A673 (cell line): ENCODE results near the gene CCDC88B. TPM values are rescaled to one million over a fixed set of nuclear protein-coding genes. Genes with fewer than 3 reads are reported as not detected.

Experiments
- BruUV-seq: library from RNA; stranded (reverse); fragments of 400-500 nt; replicated peaks from 2 replicates; lab custom pipeline; 2021; lab: Mats Ljungman, UMichigan
- CTCF ChIA-PET: fragments of 300-600 bp; sonication (Branson Sonifier 250); formaldehyde crosslinking; loops from one replicate; lab custom pipeline; 2022; ENCODE audit warnings: antibody characterized with exemption; lab: Charles Lee
- POLR2A ChIA-PET: fragments of 300-600 bp; sonication (Branson Sonifier 250); formaldehyde crosslinking; loops from one replicate; lab custom pipeline; 2022; ENCODE audit warnings: antibody characterized with exemption; ENCODE audit not compliant: low non-redundant PET; lab: Charles Lee
- DNase-seq: peaks from one replicate; pipeline ENCODE4 v3.0.0-alpha.2; 2015; ENCODE audit warnings: low spot score
- H3K27ac ChIP-seq: fragments of 200-600 bp; sonication (generic); 2 replicates; pipeline ENCODE4 v1.5.1; 2016; ENCODE audit warnings: mixed run types, low read depth, mild to moderate bottlenecking, mixed read lengths, antibody characterized with exemption, low read length; ENCODE audit not compliant: poor library complexity, severe bottlenecking
- H3K27me3 ChIP-seq: fragments of 200-600 bp; sonication (generic); replicated peaks from 2 replicates; pipeline ENCODE4 v1.6.1; 2017; ENCODE audit warnings: mixed run types, low read depth, mild to moderate bottlenecking, mixed read lengths, antibody characterized with exemption, low read length; ENCODE audit not compliant: insufficient read depth, poor library complexity
- H3K36me3 ChIP-seq: fragments of 200-600 bp; sonication (generic); 2 replicates; pipeline ENCODE4 v1.6.1; 2016; ENCODE audit warnings: mixed run types, mild to moderate bottlenecking, mixed read lengths, antibody characterized with exemption, low read length; ENCODE audit not compliant: insufficient read depth, poor library complexity, severe bottlenecking
- H3K4me1 ChIP-seq: fragments of 200-600 bp; sonication (generic); 2 replicates; pipeline ENCODE4 v1.6.1; 2017; ENCODE audit warnings: mixed run types, mild to moderate bottlenecking, mixed read lengths, antibody characterized with exemption, low read length; ENCODE audit not compliant: insufficient read depth, poor library complexity, severe bottlenecking
- H3K4me3 ChIP-seq: fragments of 200-600 bp; sonication (generic); 2 replicates; pipeline ENCODE4 v1.5.1; 2016; ENCODE audit warnings: low read depth, mixed run types, mild to moderate bottlenecking, mixed read lengths, low read length; ENCODE audit not compliant: poor library complexity, severe bottlenecking
- H3K9me3 ChIP-seq: fragments of 200-600 bp; sonication (generic); 2 replicates; pipeline ENCODE4 v1.6.1; 2016; ENCODE audit warnings: mixed run types, low read depth, mild to moderate bottlenecking, mixed read lengths, antibody characterized with exemption, low read length; ENCODE audit not compliant: poor library complexity, severe bottlenecking
- EZH2 ChIP-seq: fragments of 200-600 bp; sonication (generic); IDR thresholded peaks from 2 replicates; pipeline ENCODE4 v1.6.1; 2017; ENCODE audit warnings: borderline replicate concordance, low read depth, mild to moderate bottlenecking, mixed read lengths, antibody characterized with exemption, low read length; ENCODE audit not compliant: poor library complexity, severe bottlenecking
- intact Hi-C: fragments of 100-400 bp; cut with micrococcal nuclease; formaldehyde crosslinking; loops from one replicate; pipeline ENCODE4 v1.10.0; 2022; ENCODE audit not compliant: unreplicated experiment
- total RNA-seq: library from RNA; stranded (reverse); gene quantifications from 2 replicates; pipeline ENCODE4 v1.2.3, GENCODE V29; 2021
- TF ChIP-seq, protein P1 (sequence below): fragments of 300-800, 200-600 bp; sonication (generic); conservative IDR thresholded peaks from 2 replicates; pipeline ENCODE4 v1.5.1; 2017; ENCODE audit warnings: low read depth, mild to moderate bottlenecking, antibody characterized with exemption, low read length, moderate library complexity, mixed read lengths

CCDC88B gene
- total RNA-seq, 1 experiment from 2014 or later = 0.47 TPM

DNA sequence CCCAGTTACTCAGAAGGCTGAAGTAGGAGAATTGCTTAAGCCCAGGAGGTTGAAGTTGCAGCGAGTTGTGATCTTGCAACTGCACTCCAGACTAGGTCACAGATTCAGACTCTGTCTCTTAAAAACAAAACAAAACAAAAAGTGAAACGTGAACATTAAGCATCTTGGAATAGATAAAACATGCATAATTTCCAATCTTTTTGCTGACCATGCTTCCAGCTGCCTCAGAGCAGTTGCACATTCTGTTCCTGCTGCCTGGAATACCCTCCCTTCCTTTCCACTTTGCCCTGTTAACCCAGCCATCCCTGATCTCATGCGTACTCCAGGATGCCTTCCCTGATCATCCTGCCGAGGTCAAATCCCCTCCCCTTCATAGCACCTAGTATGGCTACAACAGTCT, 718 bp upstream of the CCDC88B start:
- no peaks in the 10 kb centered on the region for H3K27me3 ChIP-seq
- no peak overlapping the region for H3K4me3 ChIP-seq
- H3K27ac ChIP-seq = no peak overlapping the region
- intact Hi-C loops = no loop called here
- no peak for TF ChIP-seq EZH2
- TF ChIP-seq, protein P1, sequence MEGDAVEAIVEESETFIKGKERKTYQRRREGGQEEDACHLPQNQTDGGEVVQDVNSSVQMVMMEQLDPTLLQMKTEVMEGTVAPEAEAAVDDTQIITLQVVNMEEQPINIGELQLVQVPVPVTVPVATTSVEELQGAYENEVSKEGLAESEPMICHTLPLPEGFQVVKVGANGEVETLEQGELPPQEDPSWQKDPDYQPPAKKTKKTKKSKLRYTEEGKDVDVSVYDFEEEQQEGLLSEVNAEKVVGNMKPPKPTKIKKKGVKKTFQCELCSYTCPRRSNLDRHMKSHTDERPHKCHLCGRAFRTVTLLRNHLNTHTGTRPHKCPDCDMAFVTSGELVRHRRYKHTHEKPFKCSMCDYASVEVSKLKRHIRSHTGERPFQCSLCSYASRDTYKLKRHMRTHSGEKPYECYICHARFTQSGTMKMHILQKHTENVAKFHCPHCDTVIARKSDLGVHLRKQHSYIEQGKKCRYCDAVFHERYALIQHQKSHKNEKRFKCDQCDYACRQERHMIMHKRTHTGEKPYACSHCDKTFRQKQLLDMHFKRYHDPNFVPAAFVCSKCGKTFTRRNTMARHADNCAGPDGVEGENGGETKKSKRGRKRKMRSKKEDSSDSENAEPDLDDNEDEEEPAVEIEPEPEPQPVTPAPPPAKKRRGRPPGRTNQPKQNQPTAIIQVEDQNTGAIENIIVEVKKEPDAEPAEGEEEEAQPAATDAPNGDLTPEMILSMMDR = no peak
- no peaks in the 10 kb centered on the region for H3K36me3 ChIP-seq
- H3K9me3 ChIP-seq = no peaks in the 10 kb centered on the region
- no peaks in the 10 kb centered on the region for H3K4me1 ChIP-seq
- no peak for DNase-seq
- CTCF ChIA-PET = interaction anchor here (0.7 kb wide), 1 partner anchor 32 kb away, joined by 16 read pairs; no protein-coding TSS in a partner anchor
- BruUV-seq = no TSS peak
- POLR2A ChIA-PET = no interaction called here

DNA sequence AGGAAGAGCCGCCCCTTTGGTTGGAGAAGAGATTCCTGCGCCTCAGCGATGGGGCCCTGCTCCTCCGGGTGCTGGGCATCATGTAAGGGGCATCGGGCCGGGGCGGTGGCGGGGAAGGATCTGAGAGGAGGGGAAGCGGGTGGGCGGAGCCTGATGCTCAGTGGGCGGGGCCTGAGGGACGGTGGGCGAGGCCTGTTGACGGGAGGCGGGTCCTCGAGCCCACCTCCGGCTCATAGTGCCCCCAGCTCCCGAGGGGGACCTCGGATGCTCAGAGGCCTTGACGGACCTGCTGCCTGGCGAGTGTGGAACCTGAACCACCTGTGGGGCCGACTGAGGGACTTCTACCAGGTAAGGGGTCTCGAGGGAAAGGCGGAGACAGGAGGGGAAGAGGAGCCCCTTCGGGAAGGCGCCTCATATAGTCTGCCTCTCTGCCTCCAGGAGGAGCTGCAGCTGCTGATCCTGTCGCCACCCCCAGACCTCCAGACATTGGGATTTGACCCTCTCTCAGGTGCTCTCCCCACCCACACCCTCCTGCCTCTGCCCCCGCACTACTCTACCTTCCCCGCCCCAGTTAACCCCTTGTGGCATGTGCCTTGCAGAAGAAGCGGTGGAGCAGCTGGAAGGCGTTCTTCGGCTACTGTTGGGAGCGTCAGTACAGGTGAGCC, 799 bp downstream of the CCDC88B start:
- no TSS peak for BruUV-seq
- POLR2A ChIA-PET = no interaction called here
- Histone ChIP-seq H3K27ac (no peak overlapping the region), H3K27me3 (no peaks in the 10 kb centered on the region), H3K36me3 (no peaks in the 10 kb centered on the region), H3K4me3 (no peak overlapping the region), H3K4me1 (no peaks in the 10 kb centered on the region), H3K9me3 (no peaks in the 10 kb centered on the region)
- TF ChIP-seq, protein P1 = no peak
- no peak for TF ChIP-seq EZH2
- intact Hi-C loops = no loop called here
- CTCF ChIA-PET = interaction anchor here (0.6 to 2.2 kb wide), 4 partner anchors 8 to 23 kb away, joined by 3 to 10 read pairs (median 3); partner anchors contain the start of genes PRDX5 and TRMT112
- no peak for DNase-seq

DNA sequence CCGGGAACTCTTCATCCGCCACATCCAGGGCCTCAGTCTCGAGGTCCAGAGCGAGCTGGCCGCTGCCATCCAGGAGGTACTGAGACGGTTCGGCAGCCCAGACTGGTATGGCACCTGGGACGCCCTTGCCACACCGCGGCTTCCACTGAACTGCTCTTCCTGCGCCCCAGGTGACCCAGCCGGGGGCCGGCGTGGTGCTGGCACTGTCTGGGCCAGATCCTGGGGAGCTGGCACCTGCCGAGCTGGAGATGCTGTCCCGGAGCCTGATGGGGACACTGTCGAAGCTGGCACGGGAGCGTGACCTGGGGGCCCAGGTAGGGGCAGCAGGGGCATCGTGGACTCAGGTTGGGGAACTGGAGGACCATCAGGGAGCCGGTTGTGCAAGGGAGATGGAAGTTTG, 1.4 kb downstream of the CCDC88B start:
- BruUV-seq = no TSS peak
- Histone ChIP-seq H3K36me3 (no peaks in the 10 kb centered on the region), H3K9me3 (no peaks in the 10 kb centered on the region), H3K4me1 (no peaks in the 10 kb centered on the region), H3K4me3 (no peak overlapping the region), H3K27ac (no peak overlapping the region), H3K27me3 (no peaks in the 10 kb centered on the region)
- ChIA-PET CTCF (interaction anchor here (0.6 to 2.2 kb wide), 4 partner anchors 9 to 24 kb away, joined by 3 to 10 read pairs (median 3); partner anchors contain the start of genes PRDX5 and TRMT112), POLR2A (no interaction called here)
- TF ChIP-seq, protein P1 = no peak
- no peak for TF ChIP-seq EZH2
- DNase-seq = no peak
- intact Hi-C loops = no loop called here
